HG03460 (cell line): Measurements from ENCODE around the gene SLC29A1.
"Not testable (repeated sequence)": the region's sequence is repeated elsewhere in the genome, so short reads cannot be mapped to it uniquely, and the experiment has no call there.

ENCODE experiments used
- ATAC-seq: cut with Tn5 transposase; IDR thresholded peaks from one replicate; pipeline ENCODE4 v1.9.1; 2021; ENCODE audit not compliant: unreplicated experiment

SLC29A1 gene

DNA sequence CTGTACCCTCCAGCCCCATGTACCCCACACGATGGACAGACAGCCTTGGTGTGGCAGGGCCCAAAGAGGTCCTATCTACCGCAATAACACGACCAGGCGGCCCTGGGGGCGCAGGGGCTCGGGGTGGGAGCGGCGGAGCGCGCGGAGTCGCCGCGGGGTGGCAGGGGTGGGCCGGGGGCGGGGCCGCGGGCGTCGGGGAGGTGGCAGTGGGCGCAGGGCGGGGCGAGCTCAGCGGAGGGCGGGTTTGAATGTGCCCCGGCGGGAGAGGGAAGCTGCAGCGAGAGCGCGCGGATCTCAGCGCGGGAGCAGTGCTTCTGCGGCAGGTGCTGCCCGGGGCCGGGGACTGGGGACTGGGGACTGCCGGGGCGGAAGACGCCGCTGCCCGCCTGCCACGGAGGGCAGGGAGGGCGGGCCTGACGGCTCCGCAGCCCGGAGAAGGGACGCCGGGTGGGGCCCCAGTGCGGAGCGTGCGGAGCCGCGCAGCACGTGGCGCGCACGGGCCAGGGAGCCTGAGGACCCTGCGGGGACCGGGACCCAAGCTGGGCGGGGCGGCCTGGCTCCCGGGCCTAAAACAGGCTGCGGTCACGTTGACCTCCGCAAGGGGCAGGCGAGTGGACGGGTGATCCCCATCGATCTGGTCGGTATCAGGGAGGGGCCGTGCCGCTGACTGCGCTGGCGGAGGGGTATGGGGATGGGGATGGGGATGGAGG, at the start of gene SLC29A1:
Gene SLC29A1, plus strand, starts transcription at position 277 of the 710 bp plus-strand sequence. CDS start 3,719 bp downstream, outside the sequence.
- peak; percentile 40 for ATAC-seq

GRCh38 chr6:44176130-44176761, 47.1 kb upstream of the SLC29A1 start:
- ATAC-seq, result no peak

- ATAC-seq, result peak; percentile 54
These were observed 46.5 kb upstream of the SLC29A1 start for GRCh38 chr6:44176762-44177509.

GRCh38 chr6:44177691-44178423, 45.5 kb upstream of the SLC29A1 start:
- ATAC-seq, result no peak

- no peak for ATAC-seq
These were observed 44.8 kb upstream of the SLC29A1 start for GRCh38 chr6:44178424-44179071.

DNA sequence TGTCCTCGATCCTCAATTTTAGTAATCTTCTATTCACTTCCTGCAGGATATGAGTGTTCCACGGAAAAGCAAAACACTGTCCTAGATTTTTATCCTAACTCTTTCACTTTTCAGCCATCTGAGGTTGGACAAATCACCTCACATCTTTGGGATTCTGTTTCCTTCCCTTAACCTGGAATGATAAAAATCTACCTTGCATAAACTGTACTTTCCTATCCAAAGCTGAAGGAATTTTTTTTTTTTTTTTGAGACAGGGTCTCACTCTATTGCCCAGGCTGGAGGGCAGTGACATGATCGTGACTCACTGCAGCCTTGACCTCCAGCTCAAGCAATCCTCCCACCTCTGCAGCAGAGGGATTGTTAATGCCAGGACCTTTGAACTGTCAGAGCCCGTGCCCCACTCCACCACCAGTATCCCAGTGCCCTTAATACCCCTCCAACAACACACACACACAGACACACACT, 44.3 kb upstream of the SLC29A1 start:
- ATAC-seq, result no peak

DNA sequence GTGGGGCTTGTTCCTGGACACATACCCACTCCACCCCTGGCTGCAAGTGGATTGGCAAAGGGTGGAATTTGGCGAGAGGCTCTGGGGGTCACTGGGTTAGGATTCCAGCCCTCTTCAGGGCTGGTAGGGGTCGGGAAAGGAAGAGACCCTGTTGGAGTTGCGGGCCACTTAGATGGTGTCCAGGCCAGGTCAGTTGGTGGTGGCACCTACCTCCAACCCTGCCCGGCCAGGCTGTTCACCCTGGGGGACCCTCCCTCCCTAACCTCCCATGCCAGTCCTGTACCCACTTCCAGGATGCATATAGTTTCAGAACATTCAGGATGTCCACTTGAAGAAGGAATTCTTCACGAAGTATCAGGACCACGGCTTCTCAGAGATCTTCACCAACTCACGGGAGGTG, 43.7 kb upstream of the SLC29A1 start:
- no peak for ATAC-seq

GRCh38 chr6:44180406-44180805, 43.0 kb upstream of the SLC29A1 start:
- ATAC-seq, result no peak

DNA sequence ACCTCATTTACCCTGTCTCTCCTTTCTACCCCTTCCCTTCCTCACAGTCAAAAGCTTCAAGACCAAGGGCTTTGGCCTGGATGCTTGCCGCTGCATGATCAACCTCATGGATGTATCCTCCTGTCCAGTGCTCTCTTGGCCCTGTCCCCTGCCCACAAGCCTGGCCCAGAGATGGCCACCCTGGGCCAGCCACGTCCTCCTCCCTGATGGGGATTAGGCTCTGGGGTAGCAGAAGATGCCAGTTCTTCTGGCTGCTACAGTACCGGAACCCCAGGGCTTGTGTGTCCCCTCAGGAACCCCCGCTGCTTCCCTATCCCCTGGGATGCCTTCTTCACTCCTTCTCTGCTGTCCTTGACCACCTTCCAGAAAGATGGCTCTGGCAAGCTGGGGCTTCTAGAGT, 42.5 kb upstream of the SLC29A1 start:
- ATAC-seq, result no peak

GRCh38 chr6:44181784-44182183, 41.6 kb upstream of the SLC29A1 start:
- ATAC-seq, result not testable (repeated sequence)

GRCh38 chr6:44182911-44183390, 40.4 kb upstream of the SLC29A1 start:
- ATAC-seq, result no peak

DNA sequence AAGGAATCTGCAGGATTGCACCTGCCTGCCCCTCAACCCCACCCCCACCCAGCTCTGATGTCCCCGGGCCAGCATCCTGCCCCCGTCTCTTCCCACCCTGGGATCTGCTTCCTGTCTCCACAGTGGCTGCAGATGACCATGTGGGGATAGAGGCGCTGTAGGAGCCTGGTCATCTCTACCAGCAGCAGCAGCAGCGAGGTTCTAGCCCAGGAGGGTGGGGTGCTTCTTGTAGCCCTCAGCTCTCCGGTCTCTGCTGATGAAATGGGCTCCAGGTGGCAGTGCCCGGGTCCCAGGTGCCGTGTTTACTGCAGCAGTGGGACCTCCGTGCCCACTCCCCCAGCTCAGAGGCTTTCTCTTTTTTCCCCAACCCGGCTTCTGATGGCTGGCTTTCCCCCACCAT, 39.6 kb upstream of the SLC29A1 start:
- no peak for ATAC-seq

DNA sequence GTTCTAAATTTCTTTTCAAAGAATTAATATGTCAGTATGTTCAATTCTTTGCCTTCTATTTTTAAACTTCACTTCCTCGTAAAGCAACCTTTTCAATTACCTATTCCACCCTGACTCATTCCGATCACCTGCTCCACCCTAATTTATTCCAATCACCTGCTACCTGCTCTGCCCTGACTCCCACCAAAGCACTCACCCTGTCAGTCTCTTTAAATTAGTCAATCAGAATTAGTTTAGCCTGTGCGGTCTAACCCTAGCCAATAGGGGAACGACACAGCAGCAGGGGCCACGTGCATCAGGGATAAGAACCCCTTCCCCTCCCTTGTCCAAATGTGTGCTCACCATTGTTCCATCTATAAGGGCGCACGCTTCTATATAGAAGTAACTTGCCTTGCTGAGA, 38.0 kb upstream of the SLC29A1 start:
- not testable (repeated sequence) for ATAC-seq

DNA sequence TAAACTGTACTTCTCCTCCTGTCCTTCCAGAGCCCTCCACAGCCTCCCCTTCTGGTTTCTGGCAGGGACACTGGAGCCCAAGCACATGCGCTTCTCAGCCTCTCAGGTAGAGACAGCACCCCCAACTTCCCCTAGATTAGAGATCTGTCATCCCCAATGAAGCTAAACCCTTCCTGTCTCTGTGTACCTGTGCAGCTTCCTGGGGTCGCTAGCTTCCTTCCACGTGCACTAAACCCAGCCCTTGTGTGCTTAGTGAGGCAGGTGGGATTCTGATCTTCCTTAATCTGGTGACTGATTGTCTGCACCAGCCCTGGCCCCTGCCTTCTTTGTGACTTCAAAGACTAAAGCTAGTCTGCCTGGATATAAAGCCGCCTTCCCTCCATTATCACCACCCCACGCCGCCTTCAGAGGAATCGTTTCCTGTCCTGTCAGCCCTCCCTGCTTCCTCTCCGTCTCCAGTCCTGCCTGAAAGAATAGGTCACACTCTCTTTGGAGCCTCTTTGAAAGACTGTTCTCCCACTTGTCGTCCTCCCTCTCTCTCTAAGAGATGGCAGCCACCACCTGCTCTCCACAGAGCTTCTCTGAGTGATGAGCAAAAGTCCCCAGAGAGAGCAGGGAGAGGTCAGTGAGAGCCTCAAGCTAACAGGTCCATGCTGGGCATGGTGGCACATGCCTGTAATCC, 37.3 kb upstream of the SLC29A1 start:
- no peak for ATAC-seq

- ATAC-seq, result no peak
These were observed 36.8 kb upstream of the SLC29A1 start for GRCh38 chr6:44186635-44187025.

DNA sequence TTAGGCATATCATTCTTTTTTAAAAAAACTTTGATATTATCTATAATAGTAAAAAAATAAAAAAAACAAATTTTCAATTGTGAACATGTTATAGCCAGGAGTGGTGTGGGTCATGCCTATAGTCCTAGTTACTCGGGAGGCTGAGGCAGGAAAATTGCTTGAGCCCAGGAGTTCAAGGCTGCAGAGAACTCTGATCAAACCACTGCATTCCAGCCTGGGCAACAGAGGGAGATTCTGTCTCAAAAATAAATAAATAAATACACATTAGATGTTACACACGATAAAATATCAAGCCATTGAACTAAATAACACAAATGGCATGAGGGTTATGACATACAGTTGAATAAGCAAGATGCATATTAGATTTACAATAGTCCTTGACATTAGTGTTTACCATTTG, 34.6 kb upstream of the SLC29A1 start:
- no peak for ATAC-seq

DNA sequence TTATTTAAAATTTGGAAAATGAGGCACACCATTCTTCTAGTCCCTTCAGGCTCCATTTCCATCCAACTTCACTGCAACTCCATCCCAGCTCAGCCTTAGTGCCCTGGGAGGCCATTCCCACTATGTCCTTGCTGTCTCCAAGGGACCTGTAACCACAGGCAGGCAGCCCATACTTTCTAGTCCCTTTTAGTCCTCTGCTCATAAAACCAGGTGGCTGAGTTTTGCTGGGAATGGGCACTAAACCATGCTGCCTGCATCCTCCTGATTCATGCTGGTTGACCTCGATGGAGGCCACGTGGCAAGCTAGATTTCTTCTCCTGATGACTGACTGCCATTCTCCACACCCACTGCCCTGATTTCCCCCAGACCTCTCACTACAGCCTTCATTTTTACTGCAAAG, 34.1 kb upstream of the SLC29A1 start:
- ATAC-seq, result no peak

GRCh38 chr6:44190715-44191114, 32.7 kb upstream of the SLC29A1 start:
- no peak for ATAC-seq

DNA sequence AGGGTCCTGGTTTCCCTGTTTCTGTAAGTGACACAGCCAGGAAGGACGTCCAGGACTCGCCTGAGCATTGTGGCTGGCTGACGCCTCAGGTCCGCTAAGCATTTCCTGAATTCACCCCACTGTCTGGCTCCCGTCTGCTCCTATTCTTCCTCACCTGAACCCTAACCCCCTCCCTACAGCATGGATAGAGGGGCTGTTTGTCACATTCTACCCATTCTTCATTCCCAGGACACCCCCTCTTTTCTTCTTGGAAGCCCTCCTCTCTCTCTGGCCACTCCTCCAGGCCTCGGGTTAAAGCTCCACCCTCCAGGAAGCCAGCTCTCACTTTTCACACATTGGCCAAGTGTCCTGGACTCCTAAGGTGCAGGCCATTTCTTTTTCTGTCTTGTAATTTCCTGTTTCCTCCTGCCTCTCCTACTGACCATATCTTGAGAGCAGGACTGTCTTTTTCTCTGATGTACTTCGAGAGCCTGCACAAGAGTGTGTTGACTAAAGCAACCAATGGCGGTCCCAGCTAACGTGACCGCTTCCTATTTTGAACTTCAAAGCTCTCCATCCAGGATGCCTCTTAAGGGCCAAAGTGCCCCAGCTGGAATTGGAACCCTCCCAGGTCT, 30.9 kb upstream of the SLC29A1 start:
- ATAC-seq, result no peak
